ENCODE measurements around the gene ZNF710.
A peak's percentile ranks its signal among the peaks of the same experiment; 100 is the strongest.
"Not testable (repeated sequence)": the region's sequence is repeated elsewhere in the genome, so short reads cannot be mapped to it uniquely, and the experiment has no call there.

The ZNF710 gene

GRCh38 chr15:90101130-90101968 is 100.2 kb downstream of the ZNF710 start:
- no peak for DNase-seq (ENCODE audit: low read depth in 4 of 4, low spot score in 1 of 4)

DNA sequence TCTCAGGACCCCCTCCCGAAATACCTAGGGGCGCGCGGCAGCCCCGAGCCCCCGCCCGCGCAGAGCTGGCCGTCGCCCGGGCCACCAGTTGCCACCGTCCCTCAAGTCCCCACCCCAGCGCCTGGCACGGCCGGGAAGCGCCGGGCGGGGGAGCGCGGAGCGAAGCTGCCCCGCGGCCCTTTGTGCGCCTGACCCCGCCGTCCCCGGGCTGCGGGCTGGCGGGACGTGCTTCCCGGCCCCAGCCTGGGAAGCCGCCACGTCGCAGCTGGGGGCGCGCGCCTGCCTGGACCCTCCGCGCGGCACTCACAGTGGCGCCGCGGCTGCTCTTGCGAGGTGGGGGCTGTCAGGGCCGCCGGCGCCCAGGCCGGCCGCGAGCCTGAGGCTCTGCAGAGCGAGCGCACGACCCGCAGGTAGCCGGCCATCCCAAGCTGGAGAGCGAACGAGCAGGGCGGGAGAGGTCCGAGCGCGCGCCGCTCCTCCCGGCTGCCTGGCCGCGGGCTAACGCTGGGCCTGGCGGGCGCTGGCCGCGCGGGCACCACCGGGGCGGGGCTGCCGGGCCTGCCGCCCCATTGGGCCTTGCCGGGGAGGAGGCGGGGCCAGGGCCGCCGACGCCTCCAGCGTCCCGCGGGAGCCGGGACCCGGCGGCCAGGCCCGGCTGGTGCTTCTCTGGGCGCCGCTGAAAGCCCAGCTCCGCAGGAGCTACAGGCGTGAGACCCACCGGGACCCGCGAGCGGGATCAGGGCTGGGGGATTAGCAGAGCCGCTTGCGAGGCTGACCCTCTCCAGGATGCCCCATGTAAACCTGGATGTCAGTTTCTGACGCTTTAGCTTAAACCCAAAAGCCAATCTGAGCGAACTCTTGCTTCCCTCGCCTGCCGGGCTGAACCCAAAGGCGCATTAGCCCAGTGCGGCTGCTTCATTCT is 101.1 kb downstream of the ZNF710 start, which contains the start of gene IDH2:
IDH2 (minus strand) TSS at position 500 of the 922 bp plus-strand sequence; CDS start at position 422, 78 bp downstream.
- DNase-seq (ENCODE audit: low read depth in 4 of 4, low spot score in 1 of 4) = peak; percentile 39 to 67 (median 46)

- DNase-seq (ENCODE audit: low read depth in 4 of 4, low spot score in 1 of 4) = no peak
Measured at GRCh38 chr15:90103701-90104329, 102.7 kb downstream of the ZNF710 start.

- DNase-seq (ENCODE audit: low read depth in 4 of 4, low spot score in 1 of 4) = no peak
Measured at GRCh38 chr15:90104551-90104950, 103.4 kb downstream of the ZNF710 start.

DNA sequence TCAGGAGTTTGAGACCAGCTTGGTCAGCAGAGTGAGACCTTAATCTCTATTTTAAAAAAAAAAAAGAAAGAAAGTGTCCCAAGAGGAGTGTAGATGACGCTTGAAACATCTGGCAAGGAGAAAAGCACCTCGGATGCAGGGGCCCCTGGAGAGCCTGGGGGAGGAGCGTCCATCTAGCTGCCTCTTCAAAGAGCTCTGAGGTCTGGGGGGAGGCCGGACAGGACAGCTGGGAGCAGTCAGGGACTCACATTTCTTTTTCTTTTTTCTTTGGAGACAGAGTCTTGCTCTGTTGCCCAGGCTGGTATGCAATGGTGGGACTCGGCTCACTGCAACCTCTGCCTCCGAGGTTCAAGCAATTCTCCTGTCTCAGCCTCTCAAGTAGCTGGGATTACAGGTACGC is 104.4 kb downstream of the ZNF710 start:
- DNase-seq (ENCODE audit: low read depth in 4 of 4, low spot score in 1 of 4) = no peak

DNA sequence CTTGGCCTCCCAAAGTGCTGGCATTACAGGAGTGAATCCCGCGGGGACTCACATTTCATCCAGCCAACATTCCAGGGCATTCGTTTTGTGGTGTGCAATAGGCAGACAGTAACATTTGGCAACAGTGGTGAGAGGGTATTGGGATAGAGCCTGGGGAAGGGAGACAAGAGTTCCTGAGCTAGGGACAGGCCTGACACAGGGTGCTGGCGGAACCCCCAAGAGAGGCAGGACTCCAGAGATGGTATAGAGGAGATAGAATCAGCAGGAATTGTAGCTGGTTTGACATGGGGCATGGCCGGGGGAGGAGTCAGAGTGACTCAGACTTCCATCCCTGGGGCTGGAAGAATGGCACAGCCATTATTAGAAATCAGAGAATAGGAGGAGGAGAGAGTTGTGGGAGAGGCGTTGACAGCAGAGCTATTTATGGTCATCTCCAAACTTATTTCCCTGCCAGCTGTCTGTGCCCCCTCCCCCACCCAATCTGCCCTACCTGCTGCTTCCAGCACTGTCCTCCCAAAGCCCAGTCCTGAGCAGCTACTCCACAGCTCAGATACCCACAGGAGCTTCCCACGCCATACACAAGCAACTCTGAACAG is 105.5 kb downstream of the ZNF710 start:
- no peak for DNase-seq (ENCODE audit: low read depth in 4 of 4, low spot score in 1 of 4)

DNA sequence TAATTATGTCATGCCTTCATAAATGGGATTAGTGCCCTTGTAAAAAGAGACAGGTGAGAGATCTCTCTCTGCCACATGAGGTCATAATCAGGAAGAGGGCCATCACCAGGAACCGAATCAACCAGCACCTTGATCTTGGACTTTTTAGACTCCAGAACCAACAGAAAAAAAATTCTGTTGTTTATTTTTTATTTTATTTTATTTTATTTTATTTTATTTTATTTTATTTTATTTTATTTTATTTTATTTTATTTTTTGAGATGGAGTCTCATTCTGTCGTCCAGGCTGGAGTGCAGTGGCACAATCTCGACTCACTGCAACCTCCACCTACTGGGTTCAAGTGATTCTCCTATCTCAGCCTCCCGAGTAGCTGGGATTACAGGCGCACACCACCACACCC is 106.9 kb downstream of the ZNF710 start:
- not testable (repeated sequence) for DNase-seq (ENCODE audit: low read depth in 4 of 4, low spot score in 1 of 4)

DNA sequence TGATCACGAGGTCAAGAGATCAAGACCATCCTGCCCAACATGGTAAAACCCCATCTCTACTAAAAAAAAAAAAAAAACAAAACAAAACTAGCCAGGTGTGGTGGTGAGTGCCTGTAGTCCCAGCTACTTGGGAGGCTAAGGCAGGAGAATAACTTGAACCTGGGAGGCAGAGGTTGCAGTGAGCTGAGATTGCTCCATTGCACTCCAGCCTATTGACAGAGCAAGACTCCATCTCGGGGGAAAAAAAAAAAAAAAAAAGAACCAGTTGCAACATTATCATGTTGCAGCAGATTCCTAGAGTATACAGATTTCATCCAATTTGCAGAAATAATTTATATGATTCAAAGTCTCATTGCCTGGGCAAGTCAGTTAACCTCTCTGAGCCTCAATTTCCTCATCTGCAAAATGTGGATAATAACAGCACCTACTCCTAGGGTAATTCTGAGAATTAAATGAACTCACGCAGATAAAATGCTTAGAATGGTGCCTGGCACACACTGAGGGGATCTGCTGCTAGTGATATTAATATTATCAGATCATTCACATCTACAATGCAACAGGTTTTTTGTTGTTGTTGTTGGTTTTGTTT is 108.1 kb downstream of the ZNF710 start:
- not testable (repeated sequence) for DNase-seq (ENCODE audit: low read depth in 4 of 4, low spot score in 1 of 4)

GRCh38 chr15:90113166-90113565 is 112.0 kb downstream of the ZNF710 start:
- no peak for DNase-seq (ENCODE audit: low read depth in 4 of 4, low spot score in 1 of 4)

DNA sequence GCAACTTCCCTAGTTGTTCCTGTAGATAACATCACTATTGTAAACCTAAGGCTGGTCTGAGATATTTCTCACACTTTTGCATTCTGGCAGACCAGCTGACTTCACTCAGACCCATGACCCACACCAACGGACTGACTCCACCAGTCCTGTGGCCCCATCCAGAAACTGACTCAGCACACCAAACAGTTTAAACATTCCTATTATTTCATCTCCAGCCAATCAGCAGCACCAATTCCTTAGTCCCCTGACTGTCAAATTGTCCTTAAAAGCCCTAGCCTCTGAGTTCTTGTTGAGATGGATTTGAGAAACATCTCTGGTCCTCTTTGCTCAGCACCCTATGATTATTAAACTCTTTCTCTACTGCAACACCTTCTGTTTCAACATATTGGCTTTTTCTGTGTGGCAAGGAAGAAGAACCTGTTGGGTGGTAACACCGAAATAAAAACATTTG is 113.4 kb downstream of the ZNF710 start:
- DNase-seq (ENCODE audit: low read depth in 4 of 4, low spot score in 1 of 4) = no peak

DNA sequence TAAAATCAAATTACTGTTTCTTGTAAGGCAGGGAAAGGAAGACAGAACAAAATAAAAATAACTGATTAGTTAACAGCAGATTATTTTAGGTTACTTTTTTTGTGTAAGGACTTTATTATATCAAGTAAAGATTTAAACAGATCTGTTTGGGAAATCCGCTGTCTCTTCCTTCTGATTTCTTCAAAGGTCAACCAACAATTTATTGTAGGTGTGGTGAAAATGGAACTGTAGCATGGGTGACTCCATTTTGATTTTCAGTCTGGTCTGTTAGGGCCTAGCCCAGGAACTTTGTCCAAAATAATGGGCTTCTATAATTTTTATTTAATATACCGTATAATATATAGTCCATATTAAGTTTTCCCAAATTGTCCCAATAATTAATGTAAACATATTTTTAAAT is 114.7 kb downstream of the ZNF710 start:
- no peak for DNase-seq (ENCODE audit: low read depth in 4 of 4, low spot score in 1 of 4)

DNA sequence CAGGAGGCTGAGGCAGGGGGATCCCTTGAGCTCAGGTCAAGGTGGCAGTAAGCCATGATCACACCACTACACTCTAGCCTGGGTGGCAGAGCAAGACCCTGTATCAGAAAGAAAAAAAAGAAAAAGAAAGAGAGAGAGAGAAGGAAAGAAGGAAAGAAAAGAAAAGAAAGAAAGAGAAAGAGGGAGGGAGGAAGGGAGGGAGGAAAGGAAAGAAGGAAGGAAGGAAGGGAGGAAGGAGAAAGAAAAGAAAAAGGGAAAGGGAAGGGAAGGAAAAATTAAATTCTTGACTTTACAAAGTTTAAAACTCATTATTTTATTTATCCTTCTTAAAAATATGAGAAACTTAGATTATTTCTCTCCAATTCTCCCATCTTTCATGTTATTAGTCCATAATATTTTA is 118.2 kb downstream of the ZNF710 start:
- no peak for DNase-seq (ENCODE audit: low read depth in 4 of 4, low spot score in 1 of 4)

GRCh38 chr15:90121086-90121485 is 120.0 kb downstream of the ZNF710 start:
- no peak for DNase-seq (ENCODE audit: low read depth in 4 of 4, low spot score in 1 of 4)

DNA sequence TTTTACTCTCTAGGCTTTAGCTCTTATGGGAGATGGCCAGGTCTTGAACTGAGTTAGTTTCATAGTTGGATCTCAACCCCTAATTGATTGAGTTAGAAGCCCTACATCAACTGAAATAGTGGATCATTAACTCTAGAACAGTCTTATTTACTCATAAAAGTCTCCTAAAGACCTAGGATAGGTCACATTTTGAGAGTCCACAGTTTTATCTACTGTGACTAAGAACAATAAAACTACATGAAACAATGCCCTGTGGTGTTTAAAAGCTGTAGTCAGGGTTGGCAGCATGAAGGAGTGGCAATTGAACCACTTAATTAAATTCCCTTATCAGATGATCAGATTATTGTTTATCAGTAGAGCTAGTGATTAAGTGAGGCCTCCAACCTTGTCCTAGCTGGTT is 123.4 kb downstream of the ZNF710 start:
- DNase-seq (ENCODE audit: low read depth in 4 of 4, low spot score in 1 of 4) = no peak

DNA sequence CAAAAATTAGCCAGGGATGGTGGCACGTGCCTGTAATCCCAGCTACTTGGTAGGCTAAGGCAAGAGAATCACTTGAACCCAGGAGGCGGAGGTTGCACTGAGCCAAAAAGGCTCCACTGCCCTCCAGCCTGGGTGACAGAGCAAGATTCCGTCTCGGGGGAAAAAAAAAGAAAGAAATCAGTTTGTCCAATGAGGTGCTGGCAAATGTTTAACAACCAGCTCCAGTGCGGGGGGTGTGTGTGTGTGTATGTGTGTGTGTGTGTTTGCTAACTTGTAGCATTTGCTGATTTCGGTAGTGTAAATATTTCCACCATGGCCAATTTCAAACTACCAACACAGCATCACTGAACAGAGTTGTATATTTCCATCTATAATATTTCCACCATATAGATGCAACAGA is 124.9 kb downstream of the ZNF710 start:
- DNase-seq (ENCODE audit: low read depth in 4 of 4, low spot score in 1 of 4) = no peak

DNA sequence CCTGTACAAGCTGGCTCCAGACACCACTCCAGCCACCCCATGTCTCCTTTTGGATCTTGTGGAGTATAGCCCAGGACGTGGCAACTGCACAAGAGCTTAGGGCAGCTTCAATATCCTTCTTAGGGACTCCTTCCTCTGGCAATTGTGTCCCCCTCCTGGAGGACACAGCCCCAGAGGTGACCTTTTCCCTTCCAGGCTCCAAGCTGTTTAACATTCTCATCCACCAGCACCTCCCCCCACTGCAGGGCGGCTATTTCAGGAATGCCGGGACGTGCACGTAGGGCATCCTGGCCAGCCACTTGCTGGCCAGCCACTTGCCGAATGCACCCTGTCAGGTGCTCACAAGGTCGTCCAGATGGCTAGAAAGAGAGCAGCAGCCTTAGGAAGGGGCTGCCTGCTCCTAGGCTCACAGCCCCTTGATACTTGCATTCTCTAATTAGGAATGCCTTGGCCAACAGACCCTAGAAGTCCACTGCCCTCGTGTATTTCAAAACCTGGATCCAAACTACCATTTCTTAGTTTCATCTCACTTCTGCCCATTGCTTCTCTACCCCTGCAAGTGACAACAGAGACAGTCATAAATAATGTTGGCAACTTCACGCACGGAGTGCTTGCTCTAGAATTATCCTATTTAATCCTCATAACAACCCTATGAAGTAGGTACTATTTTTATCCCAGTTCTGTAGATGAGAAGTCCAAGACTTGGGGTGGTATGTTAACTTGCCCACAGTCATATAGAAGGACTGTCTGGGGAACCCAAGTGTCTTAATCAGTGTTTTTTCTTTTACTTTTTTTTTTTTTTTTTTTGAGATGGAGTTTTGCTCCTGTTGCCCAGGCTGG is 125.7 kb downstream of the ZNF710 start:
- no peak for DNase-seq (ENCODE audit: low read depth in 4 of 4, low spot score in 1 of 4)

GRCh38 chr15:90130291-90130690 is 129.2 kb downstream of the ZNF710 start:
- DNase-seq (ENCODE audit: low read depth in 4 of 4, low spot score in 1 of 4) = no peak
